Heart right ventricle (tissue), 16 donors: ENCODE data around the gene BPHL. TPM values are rescaled to one million over a fixed set of nuclear protein-coding genes. Genes with fewer than 3 reads are reported as not detected.

Experiments used
- ATAC-seq, 8 donors: fragments of 200-7000 bp; cut with Tn5 transposase; one replicate each; pipeline ENCODE4 v1.9.1; 2020; ENCODE audit warnings: mild to moderate bottlenecking in 8 of 8, moderate library complexity in 8 of 8, moderate number of reproducible peaks in 1 of 8
- DNase-seq, 2 donors: peaks; one replicate each; pipeline ENCODE4 v3.0.0-alpha.2; 2020
- H3K27ac ChIP-seq, 10 donors: fragments of 200-600 bp; sonication (generic) in 2 of 10; one replicate each; pipeline versions ENCODE4 v1.5.0 to v1.8.0; 2020 to 2022; ENCODE audit warnings: mild to moderate bottlenecking in 3 of 10
- H3K27me3 ChIP-seq, 7 donors: fragments of 200-600 bp; one replicate each; pipeline ENCODE4 v1.8.0; 2021 to 2022; ENCODE audit warnings: mild to moderate bottlenecking in 2 of 7
- H3K36me3 ChIP-seq, 9 donors: fragments of 200-600 bp; sonication (generic) in 1 of 9; one replicate each; pipeline versions ENCODE4 v1.5.0 to v1.8.0; 2020 to 2022; ENCODE audit warnings: mild to moderate bottlenecking in 2 of 9
- H3K4me1 ChIP-seq, 9 donors: fragments of 200-600 bp; sonication (generic) in 1 of 9; one replicate each; pipeline versions ENCODE4 v1.5.0 to v1.8.0; 2020 to 2022; ENCODE audit warnings: mild to moderate bottlenecking in 4 of 9
- H3K4me3 ChIP-seq, 10 donors: fragments of 200-600 bp; sonication (generic) in 2 of 10; one replicate each; pipeline versions ENCODE4 v1.5.0 to v1.8.0; 2020 to 2022; ENCODE audit warnings: mild to moderate bottlenecking in 7 of 10, moderate library complexity in 2 of 10
- H3K9me3 ChIP-seq, 11 donors: fragments of 200-600 bp in 10 of 11; sonication (generic) in 2 of 11; one replicate each; pipeline versions ENCODE4 v1.5.0 to v1.8.0; 2013 to 2022; ENCODE audit warnings: mild to moderate bottlenecking in 2 of 11, control low read depth in 1 of 11, moderate library complexity in 1 of 11
- CTCF ChIP-seq, 9 donors: fragments of 200-600 bp; sonication (generic) in 2 of 9; IDR thresholded peaks; one replicate each; pipeline versions ENCODE4 v1.5.0 to v1.8.0; 2021 to 2022; ENCODE audit warnings: antibody characterized with exemption in 9 of 9, mild to moderate bottlenecking in 5 of 9, moderate library complexity in 1 of 9
- WGBS, 2 donors: extraction: QIAGEN DNeasy Blood & Tissue Kit; methylation state at CpG; one replicate each; pipeline ENCODE4 v1.1.7; 2013; ENCODE audit warnings: inconsistent platforms in 1 of 2; 5-methylcytosine and 5-hydroxymethylcytosine counted together
- intact Hi-C, 10 donors: fragments of 100-400 bp; cut with DNase I; formaldehyde crosslinking; loops; one replicate each; pipeline versions ENCODE4 v1.11.1 to v1.14.2; 2022
- polyA plus RNA-seq, 2 donors: library from polyadenylated mRNA; stranded (reverse); fragments of 200-250 nt; gene quantifications; one replicate each; pipeline ENCODE4 v1.2.3, GENCODE V29; 2013
- total RNA-seq, 10 donors: library from RNA; stranded (reverse); fragmentation: NEBNext Ultra II Directional in 3 of 10; extraction: Animal tissue kit (Norgen Biotek cat#: 25700) in 3 of 10; gene quantifications; one replicate each; pipeline versions ENCODE4 v1.2.1 to v1.2.4, GENCODE V29; 2021 to 2023
- donor health status: Arrhythmogenic right ventricular cardiomyopathy.
- donor health status: ischemic (EF 13 %, LVEDD 7.1; RV severe dilation, severe dysfunction).
- donor health status: healthy with polysubstance abuse.
- donor health status: DM: no; HTN: yes; CAD: no.
- donor health status: DM: no; HTN: no; CAD: no.
- donor health status: ischemic (EF 25% LVEDD 6.9; RV normal size, moderate dysfunction).
- donor health status: ischemic (EF 25% LVEDD 5.7; RV mildly dilated, moderate dysfunction).
- donor health status: healthy.
- donor health status: DM: yes; HTN: yes; CAD: no.
- donor health status: Ischemic cardiomyopathy.
- donor health status: ischemic (EF 35%, LVEDD 5.7; RV mildly dilated, moderate dysfunction).
- donor health status: nonischemic (EF 11% LVEDD 7.7; RV severe dilation, severe dysfunction).
- donor health status: DM: yes; HTN: yes; CAD: no.
- donor health status: PGD.
- donor health status: ischemic (EF 29% LVEDD 5.4; RV normal size, mild dysfunction).
- donor health status: nonischemic (EF 23%, LVEDD 6.1; RV moderate dilation, normal function).

Gene BPHL
- total and polyA plus RNA-seq, 12 donors, result 5.3 to 44.4 (median 21.0) TPM

DNA sequence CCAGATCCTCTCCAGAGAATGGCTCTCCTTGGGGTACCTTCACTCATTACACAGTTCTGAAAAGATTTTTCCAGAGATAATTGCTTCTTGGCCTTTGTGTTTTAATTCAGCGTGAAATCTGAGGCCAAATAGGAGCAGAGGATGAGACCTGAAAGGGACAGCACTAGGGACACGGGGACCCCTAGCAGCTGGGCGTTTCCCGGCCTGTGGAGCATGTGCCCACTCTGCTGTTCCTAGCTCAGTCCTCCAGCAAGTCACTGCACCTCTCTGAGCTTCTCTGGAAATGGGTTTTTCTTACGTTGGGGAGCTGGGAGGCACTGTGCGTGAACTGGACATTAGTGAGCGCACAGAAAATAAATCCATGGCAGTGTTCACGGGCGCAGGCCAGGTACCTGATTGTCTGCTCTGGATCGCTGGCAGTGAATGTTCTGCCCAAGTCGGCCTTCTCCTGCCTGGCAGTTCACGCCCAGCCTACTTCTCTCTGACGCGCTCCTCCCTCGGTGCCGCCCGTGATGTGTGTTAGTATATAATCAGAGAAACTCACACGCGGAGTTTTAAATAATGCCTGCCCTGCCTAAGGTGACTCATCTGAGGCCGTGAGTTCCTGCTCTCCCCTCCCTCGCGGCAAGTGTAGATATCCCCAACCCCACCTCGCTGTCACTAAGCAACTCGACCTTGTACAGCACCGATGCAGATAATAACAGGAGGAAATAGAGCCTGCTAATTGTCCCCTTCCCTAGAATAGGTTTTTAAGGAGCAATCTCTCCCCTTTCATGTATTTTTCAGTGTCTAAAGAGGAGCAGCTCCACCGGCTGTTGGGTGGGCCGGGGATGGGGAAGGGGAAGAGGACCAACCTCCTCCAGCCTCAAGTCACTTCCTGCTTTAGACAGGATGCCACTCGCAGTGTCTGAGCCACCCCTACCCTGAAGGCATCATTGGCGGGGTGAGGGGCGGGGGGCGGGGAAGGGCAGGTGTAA, 41.6 kb downstream of the BPHL start:
- Histone ChIP-seq H3K4me1 (peaks cover 0 to 56% (median 10%) of the 10 kb centered on the region in 9 donors), H3K9me3 (no peaks in the 10 kb centered on the region), H3K27me3 (no peaks in the 10 kb centered on the region), H3K4me3 (no peak overlapping the region), H3K36me3 (peaks cover 0 to 7% (median 3%) of the 10 kb centered on the region in 9 donors), H3K27ac (peak overlapping the region in 6 of 10 donors; percentile 1 to 40 (median 7))
- TF ChIP-seq CTCF (IDR thresholded peaks at IDR 0.05), result no peak
- ATAC-seq (peak in 1 of 8 donors; percentile 12), DNase-seq (peak in 1 of 2 donors; percentile 31)
- 72 to 73% methylated on average over 31 of the region's 31 CpGs for WGBS, 2 donors
- intact Hi-C loops, result loop anchor here in 6 of 10 donors (5.0 to 10.0 kb wide), 5 partner anchors 33 to 97 kb away; partner anchors contain the start of gene PSMG4 (in 2 of the 6)

GRCh38 chr6:3162067-3162497, 43.6 kb downstream of the BPHL start:
- Histone ChIP-seq H3K4me3 (peak overlapping the region in 9 of 10 donors; percentile 56 to 88 (median 78)), H3K27me3 (no peaks in the 10 kb centered on the region), H3K9me3 (no peaks in the 10 kb centered on the region), H3K36me3 (no peaks in the 10 kb centered on the region), H3K27ac (peak overlapping the region in 9 of 10 donors; percentile 84 to 97 (median 92)), H3K4me1 (peaks cover 0 to 61% (median 13%) of the 10 kb centered on the region in 9 donors)
- intact Hi-C loops, result loop anchor here in 5 of 10 donors (2.0 to 10.0 kb wide), 7 partner anchors 35 to 97 kb away; partner anchors contain the start of gene PSMG4 (in 3 of the 5)
- WGBS, 2 donors, result 61 to 65% methylated on average over 7 of the region's 7 CpGs
- DNase-seq (no peak), ATAC-seq (no peak)
- TF ChIP-seq CTCF (IDR thresholded peaks at IDR 0.05), result no peak

- ATAC-seq, result peak; percentile 81 to 85 (median 84)
- intact Hi-C loops, result loop anchor here in 5 of 10 donors (2.0 to 10.0 kb wide), 7 partner anchors 35 to 96 kb away; partner anchors contain the start of gene PSMG4 (in 3 of the 5)
These were observed 44.2 kb downstream of the BPHL start for GRCh38 chr6:3162565-3163247.

More at GRCh38 chr6:3162565-3163247, 44.2 kb downstream of the BPHL start:
- Histone ChIP-seq H3K27ac (peak overlapping the region; percentile 83 to 97 (median 92)), H3K4me3 (peak overlapping the region; percentile 56 to 88 (median 77)), H3K36me3 (no peaks in the 10 kb centered on the region), H3K27me3 (no peaks in the 10 kb centered on the region), H3K4me1 (peaks cover 0 to 61% (median 13%) of the 10 kb centered on the region in 9 donors), H3K9me3 (no peaks in the 10 kb centered on the region)
- WGBS, 2 donors, result 0 to 1% methylated on average over 58 to 74 of the region's 74 CpGs
- peak; percentile 61 to 77 for DNase-seq
- peak in 3 of 9 donors; percentile 19 to 30 (median 26) for TF ChIP-seq CTCF (IDR thresholded peaks at IDR 0.05)
